ENCODE measurements around the gene MICAL3. TPM values are rescaled to one million over a fixed set of nuclear protein-coding genes. Genes with fewer than 3 reads are reported as not detected.

MICAL3 gene
- total and polyA plus RNA-seq, 9 donors: 21.9 to 50.1 (median 32.2) TPM

GRCh38 chr22:17777717-17778044, 246.7 kb downstream of the MICAL3 start:
- no peaks in the 10 kb centered on the region for H3K36me3 ChIP-seq (ENCODE audit: control insufficient read depth, insufficient read depth, low read length)
- H3K27me3 ChIP-seq (ENCODE audit: control insufficient read depth, insufficient read depth, low read length): peaks cover 3% of the 10 kb centered on the region
- H3K4me1 ChIP-seq (ENCODE audit: control insufficient read depth, insufficient read depth, low read length): peaks cover 41% of the 10 kb centered on the region
- DNase-seq: no peak
- H3K27ac ChIP-seq (ENCODE audit: low read length): peak overlapping the region; percentile 38
- 46% methylated on average over 3 of the region's 6 CpGs for WGBS (ENCODE audit: insufficient coverage)
- peak overlapping the region; percentile 0 for H3K4me3 ChIP-seq (ENCODE audit: low read length)
- no peaks in the 10 kb centered on the region for H3K9me3 ChIP-seq (replicated peaks; ENCODE audit: control insufficient read depth, low read depth, low read length)

GRCh38 chr22:17777005-17777716, 247.2 kb downstream of the MICAL3 start:
- Histone ChIP-seq H3K27me3 (ENCODE audit: control insufficient read depth, insufficient read depth, low read length) (peaks cover 3% of the 10 kb centered on the region), H3K4me3 (ENCODE audit: low read length) (peak overlapping the region; percentile 0), H3K36me3 (ENCODE audit: control insufficient read depth, insufficient read depth, low read length) (no peaks in the 10 kb centered on the region), H3K27ac (ENCODE audit: low read length) (peak overlapping the region; percentile 38), H3K4me1 (ENCODE audit: control insufficient read depth, insufficient read depth, low read length) (peaks cover 41% of the 10 kb centered on the region), H3K9me3 (replicated peaks; ENCODE audit: control insufficient read depth, low read depth, low read length) (no peaks in the 10 kb centered on the region)
- DNase-seq: peak; percentile 38
- 69% methylated on average over 27 of the region's 27 CpGs for WGBS (ENCODE audit: insufficient coverage)

GRCh38 chr22:17775781-17776465, 248.4 kb downstream of the MICAL3 start:
- DNase-seq: no peak
- no peaks in the 10 kb centered on the region for H3K9me3 ChIP-seq (replicated peaks; ENCODE audit: control insufficient read depth, low read depth, low read length)
- peaks cover 3% of the 10 kb centered on the region for H3K27me3 ChIP-seq (ENCODE audit: control insufficient read depth, insufficient read depth, low read length)
- no peak overlapping the region for H3K4me3 ChIP-seq (ENCODE audit: low read length)
- H3K27ac ChIP-seq (ENCODE audit: low read length): no peak overlapping the region
- H3K4me1 ChIP-seq (ENCODE audit: control insufficient read depth, insufficient read depth, low read length): peaks cover 37% of the 10 kb centered on the region
- 85% methylated on average over 7 of the region's 10 CpGs for WGBS (ENCODE audit: insufficient coverage)
- H3K36me3 ChIP-seq (ENCODE audit: control insufficient read depth, insufficient read depth, low read length): no peaks in the 10 kb centered on the region

GRCh38 chr22:17774926-17775685, 249.3 kb downstream of the MICAL3 start:
- no peaks in the 10 kb centered on the region for H3K36me3 ChIP-seq (ENCODE audit: control insufficient read depth, insufficient read depth, low read length)
- H3K4me3 ChIP-seq (ENCODE audit: low read length): peak overlapping the region; percentile 50
- no peaks in the 10 kb centered on the region for H3K9me3 ChIP-seq (replicated peaks; ENCODE audit: control insufficient read depth, low read depth, low read length)
- WGBS (ENCODE audit: insufficient coverage): 69% methylated on average over 26 of the region's 27 CpGs
- no peak for DNase-seq
- no peak overlapping the region for H3K27ac ChIP-seq (ENCODE audit: low read length)
- peaks cover 3% of the 10 kb centered on the region for H3K27me3 ChIP-seq (ENCODE audit: control insufficient read depth, insufficient read depth, low read length)
- peaks cover 40% of the 10 kb centered on the region for H3K4me1 ChIP-seq (ENCODE audit: control insufficient read depth, insufficient read depth, low read length)

- no peaks in the 10 kb centered on the region for H3K36me3 ChIP-seq (ENCODE audit: control insufficient read depth, insufficient read depth, low read length)
- H3K4me3 ChIP-seq (ENCODE audit: low read length): peak within 1 kb of the TSS; percentile 50
- WGBS (ENCODE audit: insufficient coverage): under 1% methylated on average over 41 of the region's 64 CpGs
- H3K4me1 ChIP-seq (ENCODE audit: control insufficient read depth, insufficient read depth, low read length): peaks cover 45% of the 10 kb centered on the region
- peaks cover 3% of the 10 kb centered on the region for H3K27me3 ChIP-seq (ENCODE audit: control insufficient read depth, insufficient read depth, low read length)
- no peaks in the 10 kb centered on the region for H3K9me3 ChIP-seq (replicated peaks; ENCODE audit: control insufficient read depth, low read depth, low read length)
- H3K27ac ChIP-seq (ENCODE audit: low read length): no peak within 1 kb of the TSS
- peak; percentile 58 for DNase-seq
Measured at GRCh38 chr22:17774206-17774925, 250.0 kb downstream of the MICAL3 start, which contains the start of gene BID. BID (minus strand) TSS chr22:17774469; CDS start chr22:17750116, 24,353 bp downstream.

GRCh38 chr22:17773606-17774205, 250.7 kb downstream of the MICAL3 start:
- no peak overlapping the region for H3K27ac ChIP-seq (ENCODE audit: low read length)
- H3K9me3 ChIP-seq (replicated peaks; ENCODE audit: control insufficient read depth, low read depth, low read length): no peaks in the 10 kb centered on the region
- peak overlapping the region; percentile 50 for H3K4me3 ChIP-seq (ENCODE audit: low read length)
- peaks cover 50% of the 10 kb centered on the region for H3K4me1 ChIP-seq (ENCODE audit: control insufficient read depth, insufficient read depth, low read length)
- under 1% methylated on average over 34 of the region's 47 CpGs for WGBS (ENCODE audit: insufficient coverage)
- peak; percentile 47 for DNase-seq
- peaks cover 3% of the 10 kb centered on the region for H3K27me3 ChIP-seq (ENCODE audit: control insufficient read depth, insufficient read depth, low read length)
- no peaks in the 10 kb centered on the region for H3K36me3 ChIP-seq (ENCODE audit: control insufficient read depth, insufficient read depth, low read length)

GRCh38 chr22:17772958-17773605, 251.3 kb downstream of the MICAL3 start:
- 40% methylated on average over 14 of the region's 18 CpGs for WGBS (ENCODE audit: insufficient coverage)
- Histone ChIP-seq H3K27ac (ENCODE audit: low read length) (no peak overlapping the region), H3K36me3 (ENCODE audit: control insufficient read depth, insufficient read depth, low read length) (no peaks in the 10 kb centered on the region), H3K4me1 (ENCODE audit: control insufficient read depth, insufficient read depth, low read length) (peaks cover 50% of the 10 kb centered on the region), H3K9me3 (replicated peaks; ENCODE audit: control insufficient read depth, low read depth, low read length) (no peaks in the 10 kb centered on the region), H3K4me3 (ENCODE audit: low read length) (peak overlapping the region; percentile 50), H3K27me3 (ENCODE audit: control insufficient read depth, insufficient read depth, low read length) (peaks cover 3% of the 10 kb centered on the region)
- peak; percentile 54 for DNase-seq

GRCh38 chr22:17772249-17772957, 252.0 kb downstream of the MICAL3 start:
- Histone ChIP-seq H3K4me1 (ENCODE audit: control insufficient read depth, insufficient read depth, low read length) (peaks cover 50% of the 10 kb centered on the region), H3K4me3 (ENCODE audit: low read length) (no peak overlapping the region), H3K36me3 (ENCODE audit: control insufficient read depth, insufficient read depth, low read length) (no peaks in the 10 kb centered on the region), H3K27ac (ENCODE audit: low read length) (peak overlapping the region; percentile 29), H3K27me3 (ENCODE audit: control insufficient read depth, insufficient read depth, low read length) (peaks cover 3% of the 10 kb centered on the region), H3K9me3 (replicated peaks; ENCODE audit: control insufficient read depth, low read depth, low read length) (no peaks in the 10 kb centered on the region)
- DNase-seq: peak; percentile 63
- 54% methylated on average over 21 of the region's 21 CpGs for WGBS (ENCODE audit: insufficient coverage)

Measured in muscle of leg (tissue), 11 donors.